K562 (cell line): ENCODE data around the gene NF1. TPM values are rescaled to one million over a fixed set of nuclear protein-coding genes. Genes with fewer than 3 reads are reported as not detected.

Experiments
- ARNT ChIP-seq, 2 experiments: fragments of 450-650 bp; IDR thresholded peaks; 2 replicates each; pipeline ENCODE4 v1.6.1; 2016; ENCODE audit warnings: mild to moderate bottlenecking in 1 of 2
- BRF1 ChIP-seq: IDR thresholded peaks from 3 replicates; pipeline ENCODE4 v1.6.1; 2011; ENCODE audit warnings: borderline replicate concordance, mild to moderate bottlenecking; ENCODE audit not compliant: insufficient read length; ENCODE audit errors: extremely low read depth
- EHMT2 ChIP-seq: fragments of 450-650 bp; IDR thresholded peaks from 2 replicates; pipeline ENCODE4 v1.6.1; 2018; ENCODE audit warnings: antibody characterized with exemption
- ERF ChIP-seq: fragments of 450-650 bp; formaldehyde crosslinking; IDR thresholded peaks from 2 replicates; pipeline ENCODE4 v1.4.0; 2020; ENCODE audit warnings: mild to moderate bottlenecking, mixed read lengths
- HNRNPH1 ChIP-seq: fragments of 200-400 bp; formaldehyde crosslinking; optimal IDR thresholded peaks from 2 replicates; pipeline ENCODE3; 2017; ENCODE audit warnings: low read depth, mild to moderate bottlenecking, low read length, moderate library complexity
- MEF2A ChIP-seq: IDR thresholded peaks from 2 replicates; pipeline ENCODE4 v1.6.1; 2011; ENCODE audit warnings: low read depth, mild to moderate bottlenecking, low read length, moderate library complexity; ENCODE audit not compliant: control insufficient read depth
- NFIC ChIP-seq: fragments of 450-650 bp; IDR thresholded peaks from 2 replicates; pipeline ENCODE4 v1.6.1; 2017; ENCODE audit warnings: mild to moderate bottlenecking, inconsistent platforms
- PHB ChIP-seq: fragments of 250-450 bp; sonication (Bioruptor Pico); IDR thresholded peaks from 2 replicates; pipeline ENCODE4 v1.5.0; 2021
- PRMT5 ChIP-seq: sonication (generic); formaldehyde crosslinking; IDR thresholded peaks from 2 replicates; pipeline ENCODE4 v1.5.0; 2020; ENCODE audit warnings: missing genetic modification reagents
- SFPQ ChIP-seq: fragments of 200-400 bp; formaldehyde crosslinking; IDR thresholded peaks from 2 replicates; pipeline ENCODE4 v1.6.1; 2017; ENCODE audit warnings: mild to moderate bottlenecking, low read depth, low read length, moderate library complexity
- ZNF764 ChIP-seq: fragments of 250-450 bp; sonication (Bioruptor Pico); IDR thresholded peaks from 2 replicates; pipeline ENCODE4 v1.4.0; 2020; ENCODE audit warnings: low read depth, mild to moderate bottlenecking, moderate library complexity
- polyA plus RNA-seq, 8 experiments: library from polyadenylated mRNA; depleted of rRNA in 4 of 8; stranded (reverse) in 5 of 8; unstranded in 3 of 8; fragments of >200 nt; fragmentation: Nextera tagmentation in 2 of 8; fragmentation: Illumina TruSeq in 1 of 8; extraction: Ambion mirVana in 2 of 8; extraction: Trizol in 1 of 8; gene quantifications; 2 replicates each; pipeline versions ENCODE4 v1.2.1 to v1.2.3, GENCODE V29; 2011 to 2014; ENCODE audit warnings: inconsistent platforms in 1 of 8, missing spikeins in 1 of 8
- total RNA-seq, 7 experiments: library from RNA; depleted of rRNA in 6 of 7; stranded (reverse); fragments of >200 nt in 6 of 7; fragmentation: Illumina TruSeq in 2 of 7; extraction: Trizol in 2 of 7; gene quantifications; 2 replicates each; pipeline versions ENCODE4 v1.2.1 to v1.2.3, GENCODE V29; 2011 to 2021; ENCODE audit warnings: low replicate concordance in 1 of 7
- TF ChIP-seq, protein P1 (sequence below): fragments of 250-450 bp; sonication (Bioruptor Pico); IDR thresholded peaks from 2 replicates; pipeline ENCODE4 v1.5.1; 2021; ENCODE audit warnings: mild to moderate bottlenecking
- TF ChIP-seq, protein P2 (sequence below), 2 experiments: fragments of 450-650 bp in 1 of 2; sonication (generic) in 1 of 2; formaldehyde crosslinking in 1 of 2; IDR thresholded peaks; 2 replicates each; pipeline versions ENCODE4 v1.7.1 to v1.9.0; 2016 to 2022; ENCODE audit warnings: inconsistent platforms in 1 of 2, mild to moderate bottlenecking in 1 of 2, missing genetic modification reagents in 1 of 2

NF1 gene
- total and polyA plus RNA-seq, 9 of the 15 experiments (the other 6 are each of a cell fraction or from before 2014, with no cell fraction given): 3.4 to 41.9 (median 24.3) TPM

- no peak for TF ChIP-seq SFPQ
- TF ChIP-seq, protein P1, sequence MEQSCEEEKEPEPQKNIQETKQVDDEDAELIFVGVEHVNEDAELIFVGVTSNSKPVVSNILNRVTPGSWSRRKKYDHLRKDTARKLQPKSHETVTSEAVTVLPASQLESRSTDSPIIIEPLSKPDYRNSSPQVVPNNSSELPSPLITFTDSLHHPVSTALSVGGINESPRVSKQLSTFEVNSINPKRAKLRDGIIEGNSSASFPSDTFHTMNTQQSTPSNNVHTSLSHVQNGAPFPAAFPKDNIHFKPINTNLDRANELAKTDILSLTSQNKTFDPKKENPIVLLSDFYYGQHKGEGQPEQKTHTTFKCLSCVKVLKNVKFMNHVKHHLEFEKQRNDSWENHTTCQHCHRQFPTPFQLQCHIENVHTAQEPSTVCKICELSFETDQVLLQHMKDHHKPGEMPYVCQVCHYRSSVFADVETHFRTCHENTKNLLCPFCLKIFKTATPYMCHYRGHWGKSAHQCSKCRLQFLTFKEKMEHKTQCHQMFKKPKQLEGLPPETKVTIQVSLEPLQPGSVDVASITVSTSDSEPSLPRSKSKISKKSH (CRISPR knock-in tag): no peak
- TF ChIP-seq NFIC: 0 out of 2 replicates have a peak, but pooled peaks have one; percentile 4
- no peak for TF ChIP-seq ERF (CRISPR knock-in tag)
- TF ChIP-seq, protein P2, sequence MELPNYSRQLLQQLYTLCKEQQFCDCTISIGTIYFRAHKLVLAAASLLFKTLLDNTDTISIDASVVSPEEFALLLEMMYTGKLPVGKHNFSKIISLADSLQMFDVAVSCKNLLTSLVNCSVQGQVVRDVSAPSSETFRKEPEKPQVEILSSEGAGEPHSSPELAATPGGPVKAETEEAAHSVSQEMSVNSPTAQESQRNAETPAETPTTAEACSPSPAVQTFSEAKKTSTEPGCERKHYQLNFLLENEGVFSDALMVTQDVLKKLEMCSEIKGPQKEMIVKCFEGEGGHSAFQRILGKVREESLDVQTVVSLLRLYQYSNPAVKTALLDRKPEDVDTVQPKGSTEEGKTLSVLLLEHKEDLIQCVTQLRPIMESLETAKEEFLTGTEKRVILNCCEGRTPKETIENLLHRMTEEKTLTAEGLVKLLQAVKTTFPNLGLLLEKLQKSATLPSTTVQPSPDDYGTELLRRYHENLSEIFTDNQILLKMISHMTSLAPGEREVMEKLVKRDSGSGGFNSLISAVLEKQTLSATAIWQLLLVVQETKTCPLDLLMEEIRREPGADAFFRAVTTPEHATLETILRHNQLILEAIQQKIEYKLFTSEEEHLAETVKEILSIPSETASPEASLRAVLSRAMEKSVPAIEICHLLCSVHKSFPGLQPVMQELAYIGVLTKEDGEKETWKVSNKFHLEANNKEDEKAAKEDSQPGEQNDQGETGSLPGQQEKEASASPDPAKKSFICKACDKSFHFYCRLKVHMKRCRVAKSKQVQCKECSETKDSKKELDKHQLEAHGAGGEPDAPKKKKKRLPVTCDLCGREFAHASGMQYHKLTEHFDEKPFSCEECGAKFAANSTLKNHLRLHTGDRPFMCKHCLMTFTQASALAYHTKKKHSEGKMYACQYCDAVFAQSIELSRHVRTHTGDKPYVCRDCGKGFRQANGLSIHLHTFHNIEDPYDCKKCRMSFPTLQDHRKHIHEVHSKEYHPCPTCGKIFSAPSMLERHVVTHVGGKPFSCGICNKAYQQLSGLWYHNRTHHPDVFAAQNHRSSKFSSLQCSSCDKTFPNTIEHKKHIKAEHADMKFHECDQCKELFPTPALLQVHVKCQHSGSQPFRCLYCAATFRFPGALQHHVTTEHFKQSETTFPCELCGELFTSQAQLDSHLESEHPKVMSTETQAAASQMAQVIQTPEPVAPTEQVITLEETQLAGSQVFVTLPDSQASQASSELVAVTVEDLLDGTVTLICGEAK (IDR thresholded peaks at IDR 0.05): no peak
- TF ChIP-seq, protein P2 (CRISPR knock-in tag; IDR thresholded peaks at IDR 0.05): no peak
- TF ChIP-seq ARNT (IDR thresholded peaks at IDR 0.05): 0 out of 4 replicates have a peak, but pooled peaks of 1 of the 2 experiments have one; percentile 56
- TF ChIP-seq MEF2A: no peak
- no peak for TF ChIP-seq ZNF764 (CRISPR knock-in tag)
- no peak for TF ChIP-seq BRF1
- TF ChIP-seq HNRNPH1: no peak
- TF ChIP-seq EHMT2: peak; percentile 57; the same call in 1 of the 2 replicates
- no peak for TF ChIP-seq PRMT5
- no peak for TF ChIP-seq PHB (CRISPR knock-in tag)
Measured at GRCh38 chr17:31052187-31052889, 42.4 kb upstream of the NF1 start (continued).
